8988T (cell line): ENCODE measurements around the gene DCC.

ENCODE experiments used
- DNase-seq: peaks from one replicate; pipeline ENCODE4 v3.0.0; 2011

Gene DCC

GRCh38 chr18:52610451-52611115 is 270.6 kb downstream of the DCC start:
- no peak for DNase-seq

GRCh38 chr18:52612406-52612805 is 272.4 kb downstream of the DCC start:
- DNase-seq = no peak

GRCh38 chr18:52615321-52615720 is 275.3 kb downstream of the DCC start:
- no peak for DNase-seq

GRCh38 chr18:52615943-52616342 is 275.9 kb downstream of the DCC start:
- no peak for DNase-seq

- DNase-seq = no peak
Measured at GRCh38 chr18:52617931-52618330, 277.9 kb downstream of the DCC start.

GRCh38 chr18:52620926-52621439 is 281.0 kb downstream of the DCC start:
- DNase-seq = no peak

GRCh38 chr18:52624702-52625101 is 284.7 kb downstream of the DCC start:
- no peak for DNase-seq

- DNase-seq = no peak
Measured at GRCh38 chr18:52636536-52636935, 296.5 kb downstream of the DCC start.

- DNase-seq = no peak
Measured at GRCh38 chr18:52648201-52648600, 308.2 kb downstream of the DCC start.

- no peak for DNase-seq
Measured at GRCh38 chr18:52652391-52652790, 312.4 kb downstream of the DCC start.

- DNase-seq = no peak
Measured at GRCh38 chr18:52657043-52657805, 317.2 kb downstream of the DCC start.

- no peak for DNase-seq
Measured at GRCh38 chr18:52667463-52668065, 327.6 kb downstream of the DCC start.

- no peak for DNase-seq
Measured at GRCh38 chr18:52670896-52671295, 330.9 kb downstream of the DCC start.

- no peak for DNase-seq
Measured at GRCh38 chr18:52678034-52678433, 338.0 kb downstream of the DCC start.

GRCh38 chr18:52678551-52678950 is 338.6 kb downstream of the DCC start:
- no peak for DNase-seq

GRCh38 chr18:52679354-52679753 is 339.4 kb downstream of the DCC start:
- no peak for DNase-seq

- DNase-seq = no peak
Measured at GRCh38 chr18:52682260-52682659, 342.3 kb downstream of the DCC start.

GRCh38 chr18:52685316-52685715 is 345.3 kb downstream of the DCC start:
- no peak for DNase-seq

- no peak for DNase-seq
Measured at GRCh38 chr18:52691841-52692240, 351.8 kb downstream of the DCC start.

- no peak for DNase-seq
Measured at GRCh38 chr18:52694804-52695203, 354.8 kb downstream of the DCC start.

GRCh38 chr18:52700116-52700515 is 360.1 kb downstream of the DCC start:
- DNase-seq = no peak

- DNase-seq = no peak
Measured at GRCh38 chr18:52700816-52701215, 360.8 kb downstream of the DCC start.

GRCh38 chr18:52701219-52701935 is 361.4 kb downstream of the DCC start:
- no peak for DNase-seq
